ENCODE measurements around the gene ALPP.

Gene ALPP

GRCh38 chr2:232412986-232413385 lies 34.4 kb downstream of the ALPP start:
- TF ChIP-seq, protein P1, sequence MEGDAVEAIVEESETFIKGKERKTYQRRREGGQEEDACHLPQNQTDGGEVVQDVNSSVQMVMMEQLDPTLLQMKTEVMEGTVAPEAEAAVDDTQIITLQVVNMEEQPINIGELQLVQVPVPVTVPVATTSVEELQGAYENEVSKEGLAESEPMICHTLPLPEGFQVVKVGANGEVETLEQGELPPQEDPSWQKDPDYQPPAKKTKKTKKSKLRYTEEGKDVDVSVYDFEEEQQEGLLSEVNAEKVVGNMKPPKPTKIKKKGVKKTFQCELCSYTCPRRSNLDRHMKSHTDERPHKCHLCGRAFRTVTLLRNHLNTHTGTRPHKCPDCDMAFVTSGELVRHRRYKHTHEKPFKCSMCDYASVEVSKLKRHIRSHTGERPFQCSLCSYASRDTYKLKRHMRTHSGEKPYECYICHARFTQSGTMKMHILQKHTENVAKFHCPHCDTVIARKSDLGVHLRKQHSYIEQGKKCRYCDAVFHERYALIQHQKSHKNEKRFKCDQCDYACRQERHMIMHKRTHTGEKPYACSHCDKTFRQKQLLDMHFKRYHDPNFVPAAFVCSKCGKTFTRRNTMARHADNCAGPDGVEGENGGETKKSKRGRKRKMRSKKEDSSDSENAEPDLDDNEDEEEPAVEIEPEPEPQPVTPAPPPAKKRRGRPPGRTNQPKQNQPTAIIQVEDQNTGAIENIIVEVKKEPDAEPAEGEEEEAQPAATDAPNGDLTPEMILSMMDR (IDR thresholded peaks at IDR 0.05; ENCODE audit: borderline replicate concordance, insufficient read depth, low read depth, low read length), result no peak
- no peak overlapping the region for H3K4me3 ChIP-seq (ENCODE audit: low read depth, low read length)

GRCh38 chr2:232415138-232415690 lies 36.7 kb downstream of the ALPP start:
- TF ChIP-seq, protein P1 (IDR thresholded peaks at IDR 0.05; ENCODE audit: borderline replicate concordance, insufficient read depth, low read depth, low read length), result no peak
- H3K4me3 ChIP-seq (ENCODE audit: low read depth, low read length), result no peak overlapping the region

GRCh38 chr2:232415736-232416520 lies 37.4 kb downstream of the ALPP start:
- no peak overlapping the region for H3K4me3 ChIP-seq (ENCODE audit: low read depth, low read length)
- TF ChIP-seq, protein P1 (IDR thresholded peaks at IDR 0.05; ENCODE audit: borderline replicate concordance, insufficient read depth, low read depth, low read length), result no peak

DNA sequence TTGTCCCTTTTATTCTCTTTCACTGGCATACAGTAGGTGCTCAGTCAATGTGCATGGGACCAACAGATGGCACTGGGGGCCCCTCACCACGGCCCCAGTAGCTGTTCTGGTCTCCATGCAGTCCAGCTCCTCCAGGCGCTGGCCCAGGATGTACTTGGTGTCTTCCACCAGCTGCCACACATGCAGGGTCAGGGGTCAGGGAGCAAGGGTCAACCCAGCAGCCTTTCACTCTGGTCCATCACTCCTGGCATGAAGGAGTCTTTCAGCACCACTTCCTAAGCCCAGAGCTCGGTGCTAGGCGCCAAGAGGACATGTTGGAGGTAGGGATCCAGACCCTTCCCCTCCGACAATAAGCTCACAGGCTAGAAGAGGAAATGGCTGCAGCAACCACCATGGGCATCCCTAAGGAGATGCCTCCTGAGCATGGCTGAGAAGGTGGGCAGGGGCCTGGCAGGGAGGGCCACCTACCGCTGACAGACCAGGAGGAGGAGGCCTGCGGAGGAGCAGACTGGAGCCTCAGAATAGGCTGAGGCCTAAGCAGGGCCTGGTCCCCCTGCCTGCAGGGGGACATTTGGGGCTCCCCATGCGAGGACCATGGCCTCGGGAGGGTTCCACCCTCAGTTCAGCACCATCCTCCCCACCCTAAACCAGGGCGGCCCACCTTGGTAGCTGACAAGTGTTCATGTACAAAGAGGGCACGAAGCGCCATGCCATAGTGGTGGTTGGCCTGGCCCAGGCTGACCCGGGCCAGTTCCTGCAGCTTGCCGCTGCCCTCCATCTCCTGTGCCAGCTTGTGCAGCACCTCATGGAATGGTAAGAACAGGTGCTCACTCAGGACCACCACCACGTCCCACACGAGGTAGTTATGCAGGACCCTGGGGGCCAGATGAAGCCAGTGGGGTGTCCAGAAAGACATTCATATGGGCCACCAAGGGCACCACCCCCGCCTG lies 38.2 kb downstream of the ALPP start:
- H3K4me3 ChIP-seq (ENCODE audit: low read depth, low read length), result no peak overlapping the region
- TF ChIP-seq, protein P1 (IDR thresholded peaks at IDR 0.05; ENCODE audit: borderline replicate concordance, insufficient read depth, low read depth, low read length), result no peak

- H3K4me3 ChIP-seq (ENCODE audit: low read depth, low read length), result no peak overlapping the region
- TF ChIP-seq, protein P1 (IDR thresholded peaks at IDR 0.05; ENCODE audit: borderline replicate concordance, insufficient read depth, low read depth, low read length), result no peak
Observed at GRCh38 chr2:232417489-232417888, 38.9 kb downstream of the ALPP start.

DNA sequence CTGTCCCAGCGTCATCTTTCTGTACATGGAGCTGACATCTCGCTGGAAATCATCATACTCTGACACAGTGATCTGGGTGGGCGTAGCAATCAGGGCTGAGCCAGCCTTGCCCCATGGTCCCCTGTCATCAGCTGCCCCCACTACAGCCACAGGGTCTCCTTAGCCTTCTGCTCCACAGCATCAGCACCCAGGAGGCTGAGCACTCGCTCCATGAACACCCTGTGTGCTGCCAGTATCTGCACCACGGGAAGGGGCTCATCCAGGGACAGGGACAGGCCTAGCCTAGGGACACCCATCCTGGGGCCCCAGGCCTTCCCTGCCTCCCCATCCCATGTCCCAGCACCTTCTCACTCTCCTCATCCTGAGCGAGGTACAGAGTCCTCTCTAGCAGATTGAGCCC lies 39.5 kb downstream of the ALPP start:
- no peak overlapping the region for H3K4me3 ChIP-seq (ENCODE audit: low read depth, low read length)
- TF ChIP-seq, protein P1 (IDR thresholded peaks at IDR 0.05; ENCODE audit: borderline replicate concordance, insufficient read depth, low read depth, low read length), result no peak

Measured in GM12875 (cell line).